Urothelium cell line (cell line): ENCODE results near the gene NLE1.
A peak's percentile ranks its signal among the peaks of the same experiment; 100 is the strongest.
"Not testable (repeated sequence)": the region's sequence is repeated elsewhere in the genome, so short reads cannot be mapped to it uniquely, and the experiment has no call there.

Source experiments
- DNase-seq: peaks from one replicate; pipeline ENCODE4 v3.0.0; 2011; ENCODE audit warnings: low spot score, mixed read lengths
- FAIRE-seq: peaks from 2 replicates; lab custom pipeline; 2011; peaks lifted over from hg19 to GRCh38; lab: Jason Lieb, UNC

The NLE1 gene

GRCh38 chr17:35130392-35130791, 11.7 kb downstream of the NLE1 start:
- DNase-seq (no peak), FAIRE-seq (no peak)

- DNase-seq (no peak), FAIRE-seq (no peak)
Observed at GRCh38 chr17:35129973-35130351, 12.1 kb downstream of the NLE1 start.

- no peak for DNase-seq
- FAIRE-seq = no peak
Observed at GRCh38 chr17:35129154-35129972, 12.7 kb downstream of the NLE1 start.

- FAIRE-seq = no peak
- no peak for DNase-seq
Observed at GRCh38 chr17:35127751-35128514, 14.2 kb downstream of the NLE1 start.

- DNase-seq (no peak), FAIRE-seq (no peak)
Observed at GRCh38 chr17:35121315-35121714, 20.8 kb downstream of the NLE1 start, which contains the start of gene FNDC8. Gene FNDC8, plus strand, starts transcription at chr17:35121615. Its CDS starts 79 bp downstream, at chr17:35121694.

- FAIRE-seq (peak; percentile 86), DNase-seq (peak; percentile 92)
Observed at GRCh38 chr17:35119370-35120165, 22.5 kb downstream of the NLE1 start, which contains the start of gene RAD51D. Gene RAD51D, minus strand, starts transcription at chr17:35119860. Its CDS starts 247 bp downstream, at chr17:35119613.

GRCh38 chr17:35117984-35118383, 24.1 kb downstream of the NLE1 start:
- FAIRE-seq (no peak), DNase-seq (no peak)

- DNase-seq (no peak), FAIRE-seq (no peak)
Observed at GRCh38 chr17:35116845-35117244, 25.3 kb downstream of the NLE1 start.

- FAIRE-seq, DNase-seq: not testable (repeated sequence)
Observed at GRCh38 chr17:35110791-35111190, 31.3 kb downstream of the NLE1 start.

- FAIRE-seq = no peak
Observed at GRCh38 chr17:35104844-35105450, 37.2 kb downstream of the NLE1 start.

GRCh38 chr17:35103271-35103670, 38.8 kb downstream of the NLE1 start:
- no peak for DNase-seq
- no peak for FAIRE-seq

More at GRCh38 chr17:35104844-35105450, 37.2 kb downstream of the NLE1 start:
- DNase-seq = no peak

- FAIRE-seq = no peak
- DNase-seq = no peak
Observed at GRCh38 chr17:35101725-35102124, 40.4 kb downstream of the NLE1 start.

GRCh38 chr17:35101036-35101435, 41.1 kb downstream of the NLE1 start:
- DNase-seq = no peak
- FAIRE-seq = no peak

- no peak for FAIRE-seq
- no peak for DNase-seq
Observed at GRCh38 chr17:35099908-35100307, 42.2 kb downstream of the NLE1 start.

GRCh38 chr17:35097776-35098175, 44.3 kb downstream of the NLE1 start:
- DNase-seq (no peak), FAIRE-seq (no peak)

GRCh38 chr17:35095741-35096140, 46.4 kb downstream of the NLE1 start:
- FAIRE-seq (no peak), DNase-seq (no peak)

GRCh38 chr17:35094902-35095301, 47.2 kb downstream of the NLE1 start:
- DNase-seq (no peak), FAIRE-seq (no peak)

GRCh38 chr17:35090707-35091106, 51.4 kb downstream of the NLE1 start:
- not testable (repeated sequence) for FAIRE-seq, DNase-seq

- FAIRE-seq (no peak), DNase-seq (peak; percentile 77)
Observed at GRCh38 chr17:35089586-35090296, 52.4 kb downstream of the NLE1 start.
